H1 (cell line): Measurements from ENCODE around the gene TM9SF3. TPM values are rescaled to one million over a fixed set of nuclear protein-coding genes. Genes with fewer than 3 reads are reported as not detected.

Experiments used
- CTCF ChIA-PET: fragments of 300-600 bp; sonication (Branson Sonifier 250); formaldehyde crosslinking; loops from one replicate; lab custom pipeline; 2021; ENCODE audit not compliant: partially characterized antibody; lab: Charles Lee
- POLR2A ChIA-PET: fragments of 300-600 bp; sonication (Branson Sonifier 250); formaldehyde crosslinking; loops from one replicate; lab custom pipeline; 2021; ENCODE audit warnings: inconsistent platforms; ENCODE audit not compliant: partially characterized antibody; lab: Charles Lee
- DNase-seq, 2 experiments: peaks; one replicate each; pipeline versions ENCODE4 v3.0.0 to v3.0.0-alpha.2; 2010 to 2022; ENCODE audit warnings: low spot score in 2 of 2, low read depth in 1 of 2, mixed read lengths in 1 of 2
- FAIRE-seq: peaks from 2 replicates; lab custom pipeline; 2011; peaks lifted over from hg19 to GRCh38; lab: Jason Lieb, UNC
- H2AFZ ChIP-seq: 2 replicates; pipeline ENCODE4 v1.8.1; 2012; ENCODE audit warnings: low read length, inconsistent platforms
- H2AK5ac ChIP-seq: 2 replicates; pipeline ENCODE4 v1.6.1; 2013; ENCODE audit warnings: low read depth, low read length
- H2BK120ac ChIP-seq: replicated peaks from 2 replicates; pipeline ENCODE3; 2013; ENCODE audit warnings: low read depth, low read length, inconsistent platforms
- H2BK12ac ChIP-seq: 2 replicates; pipeline ENCODE4 v1.6.1; 2013; ENCODE audit warnings: low read depth, low read length
- H2BK15ac ChIP-seq: 2 replicates; pipeline ENCODE4 v1.6.1; 2013; ENCODE audit warnings: low read length
- H2BK20ac ChIP-seq: 2 replicates; pipeline ENCODE4 v1.6.1; 2013; ENCODE audit warnings: low read length
- H2BK5ac ChIP-seq: 2 replicates; pipeline ENCODE4 v1.6.1; 2013; ENCODE audit warnings: low read depth, low read length
- H3K14ac ChIP-seq: 2 replicates; pipeline ENCODE4 v1.6.1; 2013; ENCODE audit warnings: inconsistent platforms; ENCODE audit not compliant: insufficient read length
- H3K18ac ChIP-seq: 2 replicates; pipeline ENCODE4 v1.6.1; 2013; ENCODE audit warnings: low read length; ENCODE audit errors: extremely low read depth
- H3K23ac ChIP-seq: 2 replicates; pipeline ENCODE4 v1.6.1; 2013; ENCODE audit warnings: inconsistent platforms; ENCODE audit not compliant: insufficient read length
- H3K23me2 ChIP-seq: 2 replicates; pipeline ENCODE4 v1.6.1; 2013; ENCODE audit warnings: low read depth, low read length
- H3K27ac ChIP-seq: 2 replicates; pipeline ENCODE4 v1.6.1; 2011; ENCODE audit warnings: low read depth, low read length, inconsistent platforms
- H3K27me3 ChIP-seq, 4 experiments: replicated peaks in 1 of 4; 1 replicate in 1 of 4; 2 replicates in 3 of 4; pipeline versions ENCODE4 v1.6.1 to v1.8.1; 2011 to 2013; ENCODE audit warnings: low read length in 3 of 4, mild to moderate bottlenecking in 3 of 4, inconsistent platforms in 2 of 4, mixed read lengths in 2 of 4, moderate library complexity in 1 of 4; ENCODE audit not compliant: control insufficient read depth in 3 of 4, insufficient read depth in 3 of 4; ENCODE audit errors: extremely low read depth in 1 of 4
- H3K36me3 ChIP-seq, 4 experiments: 2 replicates each; pipeline versions ENCODE4 v1.6.1 to v1.8.1; 2011 to 2013; ENCODE audit warnings: mild to moderate bottlenecking in 4 of 4, low read length in 3 of 4, moderate library complexity in 2 of 4, control low read depth in 1 of 4, inconsistent platforms in 1 of 4; ENCODE audit not compliant: insufficient read depth in 4 of 4, control insufficient read depth in 2 of 4
- H3K4ac ChIP-seq: replicated peaks from 2 replicates; pipeline ENCODE3; 2013; ENCODE audit warnings: low read length, low read depth, mixed read lengths, inconsistent platforms; ENCODE audit not compliant: insufficient read length
- H3K4me1 ChIP-seq, 4 experiments: replicated peaks in 1 of 4; 1 replicate in 1 of 4; 2 replicates in 3 of 4; pipeline versions ENCODE4 v1.6.1 to v1.8.1; 2011 to 2013; ENCODE audit warnings: low read length in 3 of 4, inconsistent platforms in 2 of 4, mixed read lengths in 1 of 4; ENCODE audit not compliant: insufficient read depth in 4 of 4, control insufficient read depth in 3 of 4
- H3K4me2 ChIP-seq, 2 experiments: 2 replicates each; pipeline versions ENCODE4 v1.6.1 to v1.8.1; 2011 to 2013; ENCODE audit warnings: low read depth in 2 of 2, low read length in 2 of 2, control low read depth in 1 of 2, inconsistent platforms in 1 of 2, mild to moderate bottlenecking in 1 of 2; ENCODE audit not compliant: insufficient read depth in 1 of 2
- H3K4me3 ChIP-seq, 4 experiments: fragments of 200-600, 300-600 bp in 1 of 4; sonication (generic), shearing (Covaris generic), sonication (Bioruptor Twin) in 1 of 4; 2 replicates each; pipeline versions ENCODE4 v1.5.1 to v1.8.1; 2011 to 2016; ENCODE audit warnings: low read length in 4 of 4, low read depth in 3 of 4, control low read depth in 2 of 4, inconsistent platforms in 2 of 4, mild to moderate bottlenecking in 2 of 4, mixed read lengths in 1 of 4, moderate library complexity in 1 of 4; ENCODE audit not compliant: insufficient read depth in 2 of 4; ENCODE audit errors: extremely low read depth in 1 of 4
- H3K56ac ChIP-seq: replicated peaks from 2 replicates; pipeline ENCODE3; 2013; ENCODE audit warnings: low read depth, mild to moderate bottlenecking, mixed read lengths, low read length, inconsistent platforms; ENCODE audit not compliant: insufficient read length
- H3K79me1 ChIP-seq: 2 replicates; pipeline ENCODE4 v1.6.1; 2013; ENCODE audit warnings: low read depth, low read length, control low read depth
- H3K79me2 ChIP-seq, 2 experiments: 2 replicates each; pipeline versions ENCODE4 v1.6.1 to v1.8.1; 2012 to 2013; ENCODE audit warnings: low read length in 2 of 2, mild to moderate bottlenecking in 2 of 2, inconsistent platforms in 1 of 2; ENCODE audit not compliant: insufficient read depth in 2 of 2, control insufficient read depth in 1 of 2
- H3K9ac ChIP-seq, 4 experiments: replicated peaks in 1 of 4; 1 replicate in 1 of 4; 2 replicates in 3 of 4; pipeline versions ENCODE4 v1.6.1 to v1.8.1; 2011 to 2013; ENCODE audit warnings: low read depth in 3 of 4, low read length in 3 of 4, control low read depth in 2 of 4, mild to moderate bottlenecking in 2 of 4, moderate library complexity in 2 of 4, inconsistent platforms in 1 of 4; ENCODE audit errors: extremely low read depth in 1 of 4
- H3K9me3 ChIP-seq, 2 experiments: 2 replicates each; pipeline versions ENCODE4 v1.6.1 to v1.8.1; 2012 to 2013; ENCODE audit warnings: mild to moderate bottlenecking in 2 of 2, moderate library complexity in 2 of 2, control low read depth in 1 of 2, inconsistent platforms in 1 of 2, low read depth in 1 of 2, low read length in 1 of 2, mixed read lengths in 1 of 2; ENCODE audit not compliant: insufficient read depth in 2 of 2
- H4K20me1 ChIP-seq, 2 experiments: replicated peaks in 1 of 2; 2 replicates each; pipeline versions ENCODE3 to v1.8.1; 2011 to 2013; ENCODE audit warnings: inconsistent platforms in 2 of 2, low read length in 2 of 2, mild to moderate bottlenecking in 1 of 2; ENCODE audit not compliant: insufficient read depth in 2 of 2, control insufficient read depth in 1 of 2
- H4K5ac ChIP-seq: 2 replicates; pipeline ENCODE4 v1.6.1; 2013; ENCODE audit warnings: low read length, low read depth, mixed read lengths, inconsistent platforms; ENCODE audit not compliant: insufficient read length
- H4K8ac ChIP-seq: 2 replicates; pipeline ENCODE4 v1.8.0; 2013; ENCODE audit warnings: mild to moderate bottlenecking, moderate library complexity, low read length, inconsistent platforms; ENCODE audit not compliant: insufficient read depth; ENCODE audit errors: extremely low read depth
- H4K91ac ChIP-seq: replicated peaks from 2 replicates; pipeline ENCODE3; 2013; ENCODE audit warnings: low read length, mixed read lengths, inconsistent platforms; ENCODE audit not compliant: insufficient read length
- CBX5 ChIP-seq: fragments of 300-800, 300-1000 bp; sonication (generic); IDR thresholded peaks from 2 replicates; pipeline ENCODE4 v1.7.1; 2016; ENCODE audit warnings: antibody characterized with exemption, low read length, low read depth
- CTBP2 ChIP-seq: IDR thresholded peaks from 2 replicates; pipeline ENCODE4 v1.7.0; 2011; ENCODE audit warnings: borderline replicate concordance, mild to moderate bottlenecking, moderate library complexity, mixed read lengths, low read length; ENCODE audit not compliant: insufficient read depth, insufficient read length
- E2F6 ChIP-seq: IDR thresholded peaks from 2 replicates; pipeline ENCODE4 v1.6.1; 2012; ENCODE audit warnings: inconsistent platforms
- EZH2 ChIP-seq: fragments of 200-600 bp; sonication (generic); IDR thresholded peaks from 2 replicates; pipeline ENCODE4 v1.7.1; 2012; ENCODE audit warnings: low read depth, mild to moderate bottlenecking, moderate library complexity, low read length, inconsistent platforms; ENCODE audit not compliant: severe bottlenecking
- KDM4A ChIP-seq: IDR thresholded peaks from one replicate; pipeline ENCODE4 v1.7.1; 2012; ENCODE audit warnings: low read depth, mild to moderate bottlenecking, moderate library complexity, low read length, inconsistent platforms; ENCODE audit not compliant: severe bottlenecking
- MAX ChIP-seq: IDR thresholded peaks from 2 replicates; pipeline ENCODE4 v1.6.1; 2012; ENCODE audit warnings: inconsistent platforms
- SUZ12 ChIP-seq: fragments of 200-600 bp; sonication (generic); IDR thresholded peaks from 2 replicates; pipeline ENCODE4 v1.6.1; 2012; ENCODE audit warnings: mild to moderate bottlenecking, inconsistent platforms, low read length, moderate library complexity, mixed read lengths
- WGBS, 2 experiments: shearing (Covaris generic) in 1 of 2; methylation state at CpG; one replicate each; pipeline versions ENCODE4 v1.1.6 to v1.1.7; 2013 to 2015; ENCODE audit warnings: low lambda C conversion rate in 2 of 2, mixed read lengths in 2 of 2, inconsistent platforms in 1 of 2, low coverage in 1 of 2, missing lambda C conversion rate in 1 of 2; ENCODE audit not compliant: insufficient replicate concordance in 2 of 2, insufficient coverage in 1 of 2, insufficient read length in 1 of 2; ENCODE audit errors: extremely low coverage in 1 of 2, missing lambda C conversion rate in 1 of 2; 5-methylcytosine and 5-hydroxymethylcytosine counted together
- polyA plus RNA-seq, 7 experiments: library from polyadenylated mRNA; depleted of rRNA in 3 of 7; stranded (reverse) in 5 of 7; unstranded in 2 of 7; fragments of >200 nt in 5 of 7; fragments of 200-250 nt in 2 of 7; gene quantifications; 1 replicate in 5 of 7; 2 replicates in 1 of 7; 4 replicates in 1 of 7; pipeline versions ENCODE4 v1.2.1 to v1.2.3, GENCODE V29; 2011 to 2013; ENCODE audit warnings: missing spikeins in 2 of 7, mixed read lengths in 2 of 7
- total RNA-seq: library from RNA; stranded (reverse); fragmentation: NEBNext Ultra II Directional; extraction: Animal tissue kit (Norgen Biotek cat#: 25700); gene quantifications from 2 replicates; pipeline ENCODE4 v1.2.1, GENCODE V29; 2021

Gene TM9SF3
- total and polyA plus RNA-seq, 2 of the 8 experiments (the other 6 are each of a cell fraction or from before 2014, with no cell fraction given) = 123 to 127 TPM

DNA sequence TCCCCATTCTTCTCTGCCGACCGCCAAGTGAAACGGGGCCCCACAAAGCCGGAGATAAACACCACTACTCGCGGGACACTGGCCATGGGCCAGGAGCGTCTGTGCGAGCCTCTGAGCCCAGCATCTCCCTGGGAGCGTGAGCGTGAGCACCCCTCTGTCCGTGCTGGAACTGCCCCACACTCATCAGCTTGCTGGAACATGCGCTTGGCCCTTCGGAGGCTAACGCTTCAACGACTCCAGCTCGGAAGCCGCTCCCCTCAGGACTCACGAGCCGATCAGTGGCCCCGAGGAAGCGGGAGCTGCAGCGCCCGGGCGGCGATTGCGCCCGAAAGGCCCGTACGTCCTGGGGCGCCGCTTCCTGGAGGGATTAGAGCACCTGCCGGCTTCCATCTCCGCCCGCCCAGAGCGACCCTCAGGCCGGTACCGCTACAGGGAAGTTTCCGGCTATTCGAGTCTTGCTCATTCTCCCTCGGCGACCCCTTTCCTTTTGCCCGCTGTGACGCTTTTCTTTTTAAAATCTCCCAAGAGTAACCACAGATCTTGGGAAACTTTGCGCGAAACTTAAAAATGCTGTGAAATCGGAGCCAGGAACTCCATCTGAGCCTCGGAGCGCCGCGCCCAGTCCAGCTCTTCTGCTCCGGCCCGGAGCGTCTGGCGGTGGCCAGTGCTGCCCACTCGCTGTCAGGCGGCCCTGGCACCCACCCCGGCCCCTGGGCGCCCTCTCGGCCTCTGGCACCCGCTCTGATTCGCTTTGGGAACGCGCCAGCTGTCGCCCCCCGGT lies 74.1 kb downstream of the TM9SF3 start:
- Histone ChIP-seq H3K27me3 (peaks cover 10 to 34% (median 26%) of the 10 kb centered on the region in 4 experiments), H3K56ac (no peak overlapping the region), H3K79me2 (no peaks in the 10 kb centered on the region), H3K36me3 (no peaks in the 10 kb centered on the region), H2AK5ac (no peak overlapping the region), H3K23me2 (peaks cover 18% of the 10 kb centered on the region), H3K79me1 (no peaks in the 10 kb centered on the region), H3K4me3 (peak overlapping the region; percentile 32 to 71 (median 66)), H3K14ac (no peak overlapping the region), H3K9me3 (no peaks in the 10 kb centered on the region), H2AFZ (no peak overlapping the region), H2BK20ac (no peak overlapping the region), H2BK12ac (no peak overlapping the region), H3K23ac (no peak overlapping the region), H2BK120ac (no peak overlapping the region), H4K91ac (no peak overlapping the region), H2BK15ac (peak overlapping the region; percentile 88; the same call in 1 of the 2 replicates), H4K5ac (no peak overlapping the region), H4K8ac (peak overlapping the region; percentile 92), H3K4me1 (peaks cover 16 to 18% (median 17%) of the 10 kb centered on the region in 4 experiments)
- peak; percentile 34 to 73 for DNase-seq
- ChIA-PET CTCF (interaction anchor here (0.6 to 11.7 kb wide), 19 partner anchors 9 to 457 kb away, joined by 3 to 276 read pairs (median 7); no protein-coding TSS in a partner anchor), POLR2A (interaction anchor here (0.8 to 2.9 kb wide), 7 partner anchors 10 to 138 kb away, joined by 3 to 15 read pairs (median 4); no protein-coding TSS in a partner anchor)
- WGBS, 2 experiments = 2% methylated on average over 65 of the region's 65 CpGs; no CpG with 5 or more reads in 1 of the 2 experiments
- TF ChIP-seq MAX (peak; percentile 62), CTBP2 (peak; percentile 47), EZH2 (no peak), CBX5 (no peak), E2F6 (0 out of 2 replicates have a peak, but pooled peaks have one; percentile 20), KDM4A (peak; percentile 24), SUZ12 (peak; percentile 44; the same call in 1 of the 2 replicates)
- TF ChIP-seq, all 59 proteins: peak for 5
- Histone ChIP-seq H3K27ac (no peak overlapping the region), H3K18ac (peak overlapping the region; percentile 66; the same call in 1 of the 2 replicates), H3K9ac (peak overlapping the region in 1 of 4 experiments; percentile 3; a peak in 1 of 7 replicates), H2BK5ac (no peak overlapping the region; the same call in 1 of the 2 replicates), H3K4me2 (peak overlapping the region; percentile 85 to 90), H3K4ac (no peak overlapping the region), H4K20me1 (peaks cover 7 to 13% of the 10 kb centered on the region in 2 experiments)
- FAIRE-seq = no peak
